ENCODE data around the gene SLC37A3.

The SLC37A3 gene

GRCh38 chr7:140389445-140389844 is 8.9 kb downstream of the SLC37A3 start:
- H3K9ac ChIP-seq (ENCODE audit: low read depth, low read length) = no peak overlapping the region

DNA sequence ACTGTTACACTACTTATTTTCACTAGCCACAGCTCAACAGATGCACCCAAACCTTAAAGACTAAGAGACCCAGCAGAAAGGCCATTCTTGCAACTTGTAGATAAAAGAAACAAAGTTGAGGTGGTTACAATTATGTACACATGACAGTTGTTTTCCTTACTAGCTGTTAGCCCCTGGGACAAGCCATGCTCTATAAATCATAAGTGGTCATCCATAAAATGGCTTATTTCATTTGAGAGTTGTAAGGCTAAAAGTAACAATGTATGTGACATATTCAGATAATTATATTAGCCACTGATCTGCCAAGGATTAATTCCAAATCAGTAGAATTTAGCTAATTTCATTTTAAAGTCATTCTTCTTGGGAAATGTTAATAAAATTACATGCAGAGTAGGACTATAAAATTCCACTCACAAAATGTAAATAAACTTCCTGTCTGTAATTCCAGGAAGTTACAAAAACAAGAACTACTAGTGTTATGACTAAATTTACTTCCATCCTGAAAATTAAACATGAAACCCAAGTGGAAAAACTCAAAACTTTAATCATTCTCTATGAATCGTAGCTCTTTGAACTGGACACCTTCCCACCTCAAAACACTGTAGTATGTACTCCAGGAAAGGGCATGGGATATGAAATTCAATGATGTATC is 13.3 kb downstream of the SLC37A3 start:
- Histone ChIP-seq H3K36me3 (ENCODE audit: insufficient read depth, low read length) (peaks cover 2% of the 10 kb centered on the region), H3K9me3 (ENCODE audit: control insufficient read depth, insufficient read depth, low read length) (no peaks in the 10 kb centered on the region), H3K4me1 (ENCODE audit: insufficient read depth, low read length) (no peaks in the 10 kb centered on the region), H3K9ac (ENCODE audit: low read depth, low read length) (no peak overlapping the region)

More at GRCh38 chr7:140389445-140389844, 8.9 kb downstream of the SLC37A3 start:
- Histone ChIP-seq H3K36me3 (ENCODE audit: insufficient read depth, low read length) (no peaks in the 10 kb centered on the region), H3K4me1 (ENCODE audit: insufficient read depth, low read length) (peaks cover 9% of the 10 kb centered on the region), H3K9me3 (ENCODE audit: control insufficient read depth, insufficient read depth, low read length) (no peaks in the 10 kb centered on the region)

GRCh38 chr7:140383954-140384713 is 14.2 kb downstream of the SLC37A3 start:
- no peak overlapping the region for H3K9ac ChIP-seq (ENCODE audit: low read depth, low read length)
- peaks cover 5% of the 10 kb centered on the region for H3K36me3 ChIP-seq (ENCODE audit: insufficient read depth, low read length)
- H3K4me1 ChIP-seq (ENCODE audit: insufficient read depth, low read length) = no peaks in the 10 kb centered on the region
- H3K9me3 ChIP-seq (ENCODE audit: control insufficient read depth, insufficient read depth, low read length) = no peaks in the 10 kb centered on the region

- H3K9me3 ChIP-seq (ENCODE audit: control insufficient read depth, insufficient read depth, low read length) = no peaks in the 10 kb centered on the region
- peaks cover 10% of the 10 kb centered on the region for H3K36me3 ChIP-seq (ENCODE audit: insufficient read depth, low read length)
- H3K9ac ChIP-seq (ENCODE audit: low read depth, low read length) = no peak overlapping the region
- H3K4me1 ChIP-seq (ENCODE audit: insufficient read depth, low read length) = no peaks in the 10 kb centered on the region
Measured at GRCh38 chr7:140375892-140376730, 22.2 kb downstream of the SLC37A3 start.

GRCh38 chr7:140375323-140375722 is 23.0 kb downstream of the SLC37A3 start:
- peaks cover 10% of the 10 kb centered on the region for H3K36me3 ChIP-seq (ENCODE audit: insufficient read depth, low read length)
- no peak overlapping the region for H3K9ac ChIP-seq (ENCODE audit: low read depth, low read length)
- H3K9me3 ChIP-seq (ENCODE audit: control insufficient read depth, insufficient read depth, low read length) = no peaks in the 10 kb centered on the region

GRCh38 chr7:140369294-140369693 is 29.0 kb downstream of the SLC37A3 start:
- Histone ChIP-seq H3K9me3 (ENCODE audit: control insufficient read depth, insufficient read depth, low read length) (no peaks in the 10 kb centered on the region), H3K4me1 (ENCODE audit: insufficient read depth, low read length) (no peaks in the 10 kb centered on the region), H3K36me3 (ENCODE audit: insufficient read depth, low read length) (no peaks in the 10 kb centered on the region; the same call in 1 of the 2 replicates), H3K9ac (ENCODE audit: low read depth, low read length) (no peak overlapping the region)

More at GRCh38 chr7:140375323-140375722, 23.0 kb downstream of the SLC37A3 start:
- no peaks in the 10 kb centered on the region for H3K4me1 ChIP-seq (ENCODE audit: insufficient read depth, low read length)

DNA sequence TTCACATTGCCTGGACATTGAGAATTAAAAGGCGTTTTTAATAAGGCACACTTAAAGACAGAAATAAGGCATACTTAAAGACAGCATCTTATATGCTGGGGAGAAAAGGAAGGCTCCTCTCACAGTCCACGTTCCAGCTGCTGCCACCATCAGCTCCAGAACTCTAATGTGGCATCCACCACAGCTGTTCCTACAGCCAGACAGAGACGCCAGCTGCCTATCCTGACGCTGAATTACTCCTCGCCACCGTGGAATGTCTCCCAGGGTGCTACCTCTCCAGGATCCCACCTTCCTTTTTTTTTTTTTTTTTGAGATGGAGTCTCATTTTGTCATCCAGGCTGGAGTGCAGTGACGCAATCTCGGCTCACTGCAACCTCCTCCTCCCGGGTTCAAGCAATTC is 30.8 kb downstream of the SLC37A3 start:
- Histone ChIP-seq H3K4me1 (ENCODE audit: insufficient read depth, low read length) (no peaks in the 10 kb centered on the region), H3K9me3 (ENCODE audit: control insufficient read depth, insufficient read depth, low read length) (no peaks in the 10 kb centered on the region), H3K9ac (ENCODE audit: low read depth, low read length) (no peak overlapping the region), H3K36me3 (ENCODE audit: insufficient read depth, low read length) (peaks cover 3% of the 10 kb centered on the region)

GRCh38 chr7:140364819-140365218 is 33.5 kb downstream of the SLC37A3 start:
- Histone ChIP-seq H3K36me3 (ENCODE audit: insufficient read depth, low read length) (peaks cover 3% of the 10 kb centered on the region), H3K9me3 (ENCODE audit: control insufficient read depth, insufficient read depth, low read length) (no peaks in the 10 kb centered on the region), H3K4me1 (ENCODE audit: insufficient read depth, low read length) (no peaks in the 10 kb centered on the region)

GRCh38 chr7:140360697-140361229 is 37.6 kb downstream of the SLC37A3 start:
- Histone ChIP-seq H3K9me3 (ENCODE audit: control insufficient read depth, insufficient read depth, low read length) (no peaks in the 10 kb centered on the region), H3K9ac (ENCODE audit: low read depth, low read length) (no peak overlapping the region), H3K4me1 (ENCODE audit: insufficient read depth, low read length) (no peaks in the 10 kb centered on the region), H3K36me3 (ENCODE audit: insufficient read depth, low read length) (peaks cover 10% of the 10 kb centered on the region)

More at GRCh38 chr7:140364819-140365218, 33.5 kb downstream of the SLC37A3 start:
- H3K9ac ChIP-seq (ENCODE audit: low read depth, low read length) = no peak overlapping the region

GRCh38 chr7:140358412-140359051 is 39.8 kb downstream of the SLC37A3 start:
- Histone ChIP-seq H3K9me3 (ENCODE audit: control insufficient read depth, insufficient read depth, low read length) (no peaks in the 10 kb centered on the region), H3K9ac (ENCODE audit: low read depth, low read length) (no peak overlapping the region), H3K36me3 (ENCODE audit: insufficient read depth, low read length) (peaks cover 11% of the 10 kb centered on the region), H3K4me1 (ENCODE audit: insufficient read depth, low read length) (no peaks in the 10 kb centered on the region)

- Histone ChIP-seq H3K4me1 (ENCODE audit: insufficient read depth, low read length) (no peaks in the 10 kb centered on the region), H3K36me3 (ENCODE audit: insufficient read depth, low read length) (peaks cover 11% of the 10 kb centered on the region), H3K9ac (ENCODE audit: low read depth, low read length) (no peak overlapping the region), H3K9me3 (ENCODE audit: control insufficient read depth, insufficient read depth, low read length) (no peaks in the 10 kb centered on the region)
Measured at GRCh38 chr7:140358024-140358411, 40.3 kb downstream of the SLC37A3 start.

GRCh38 chr7:140350056-140350455 is 48.3 kb downstream of the SLC37A3 start:
- no peak overlapping the region for H3K9ac ChIP-seq (ENCODE audit: low read depth, low read length)
- H3K9me3 ChIP-seq (ENCODE audit: control insufficient read depth, insufficient read depth, low read length) = no peaks in the 10 kb centered on the region
- peaks cover 33% of the 10 kb centered on the region for H3K36me3 ChIP-seq (ENCODE audit: insufficient read depth, low read length)

GRCh38 chr7:140349144-140349771 is 49.1 kb downstream of the SLC37A3 start:
- Histone ChIP-seq H3K36me3 (ENCODE audit: insufficient read depth, low read length) (peaks cover 36% of the 10 kb centered on the region), H3K9ac (ENCODE audit: low read depth, low read length) (no peak overlapping the region), H3K9me3 (ENCODE audit: control insufficient read depth, insufficient read depth, low read length) (no peaks in the 10 kb centered on the region), H3K4me1 (ENCODE audit: insufficient read depth, low read length) (peaks cover 11% of the 10 kb centered on the region; the same call in 1 of the 2 replicates)

More at GRCh38 chr7:140350056-140350455, 48.3 kb downstream of the SLC37A3 start:
- H3K4me1 ChIP-seq (ENCODE audit: insufficient read depth, low read length) = peaks cover 11% of the 10 kb centered on the region; the same call in 1 of the 2 replicates

Measured in ES-I3 (cell line).